Psoas muscle (tissue), 8 donors: ENCODE data around the gene FSTL4. TPM values are rescaled to one million over a fixed set of nuclear protein-coding genes. Genes with fewer than 3 reads are reported as not detected.

Experiments used
- ATAC-seq, 4 donors: fragments of 200-7000 bp; cut with Tn5 transposase; one replicate each; pipeline ENCODE4 v1.9.1; 2020; ENCODE audit warnings: moderate library complexity in 3 of 4, mild to moderate bottlenecking in 2 of 4
- DNase-seq, 2 donors: peaks; one replicate each; pipeline ENCODE4 v3.0.0-alpha.2; 2020
- H3K27ac ChIP-seq: fragments of 200-600 bp; one replicate; pipeline ENCODE4 v1.8.0; 2022
- H3K27me3 ChIP-seq, 3 donors: fragments of 200-600 bp in 1 of 3; one replicate each; pipeline versions ENCODE4 v1.6.1 to v1.8.0; 2013 to 2022; ENCODE audit warnings: low read length in 2 of 3, mild to moderate bottlenecking in 2 of 3, moderate library complexity in 1 of 3; ENCODE audit not compliant: insufficient read depth in 3 of 3
- H3K36me3 ChIP-seq, 2 donors: fragments of 200-600 bp in 1 of 2; one replicate each; pipeline versions ENCODE4 v1.6.1 to v1.8.0; 2013 to 2022; ENCODE audit warnings: low read depth in 1 of 2, mild to moderate bottlenecking in 1 of 2, moderate library complexity in 1 of 2; ENCODE audit not compliant: insufficient read depth in 1 of 2
- H3K4me1 ChIP-seq: fragments of 200-600 bp; one replicate; pipeline ENCODE4 v1.8.0; 2022
- H3K4me3 ChIP-seq: fragments of 200-600 bp; one replicate; pipeline ENCODE4 v1.8.0; 2022; ENCODE audit warnings: mild to moderate bottlenecking
- H3K9me3 ChIP-seq: fragments of 200-600 bp; one replicate; pipeline ENCODE4 v1.8.0; 2022
- WGBS, 3 donors: extraction: QIAGEN DNeasy Blood & Tissue Kit; methylation state at CpG; one replicate each; pipeline versions ENCODE4 v1.1.6 to v1.1.7; 2013; 5-methylcytosine and 5-hydroxymethylcytosine counted together
- intact Hi-C, 2 donors: fragments of 100-400 bp; cut with DNase I; formaldehyde crosslinking; loops; one replicate each; pipeline versions ENCODE4 v1.11.0 to v1.14.2; 2022
- polyA plus RNA-seq, 3 donors: library from polyadenylated mRNA; stranded (reverse); fragments of 200-250 nt; gene quantifications; one replicate each; pipeline ENCODE4 v1.2.3, GENCODE V29; 2013
- total RNA-seq, 4 donors: library from RNA; stranded (reverse); fragmentation: NEBNext Ultra II Directional in 2 of 4; extraction: Animal tissue kit (Norgen Biotek cat#: 25700) in 2 of 4; gene quantifications; one replicate each; pipeline versions ENCODE4 v1.2.1 to v1.2.4, GENCODE V29; 2021 to 2023
- TF ChIP-seq, protein P1 (sequence below): fragments of 200-600 bp; IDR thresholded peaks from one replicate; pipeline ENCODE4 v1.8.0; 2022; ENCODE audit warnings: antibody characterized with exemption
- donor health status: healthy with polysubstance abuse.
- donor health status: DM: no; HTN: no; CAD: no; lungs with moderate emphysema.
- donor health status: Bipolar disorder and iron deficiency.
- donor health status: healthy.
- donor health status: DM: yes; HTN: yes; CAD: no.
- donor health status: DM: no; HTN: no; CAD: no.
- donor health status: DM: no; HTN: no; CAD: no.
- donor health status: DM: yes; HTN: yes; CAD: no.

Gene FSTL4
- total and polyA plus RNA-seq, 7 donors = 0.07 to 0.81 (median 0.24) TPM

DNA sequence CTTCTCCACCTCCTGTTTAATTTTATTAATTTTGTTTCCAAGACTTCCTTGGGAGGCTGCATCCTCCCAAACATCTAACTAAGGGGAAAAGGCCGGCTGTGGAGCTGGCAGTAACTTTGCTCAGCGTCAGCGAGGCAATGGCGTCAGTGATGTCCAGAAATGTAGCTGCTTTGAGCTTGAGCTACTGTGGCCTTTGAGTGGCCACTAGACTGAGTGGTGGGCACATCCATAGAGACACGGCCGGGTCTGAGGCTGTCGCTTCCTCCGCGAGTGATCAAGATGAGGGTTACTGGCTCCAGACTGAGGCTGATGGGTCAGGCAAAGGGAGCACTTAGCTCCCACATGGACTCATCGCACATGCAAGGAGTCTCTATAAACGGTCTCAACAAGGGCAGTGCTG is 283.5 kb downstream of the FSTL4 start:
- intact Hi-C loops = no loop called here
- no peak for DNase-seq
- Histone ChIP-seq H3K4me3 (no peak overlapping the region), H3K36me3 (no peaks in the 10 kb centered on the region), H3K4me1 (no peaks in the 10 kb centered on the region), H3K27ac (no peak overlapping the region), H3K9me3 (no peaks in the 10 kb centered on the region), H3K27me3 (no peaks in the 10 kb centered on the region)
- WGBS, 3 donors = 91 to 95% (median 92%) methylated on average over 11 of the region's 11 CpGs
- no peak for ATAC-seq
- TF ChIP-seq, protein P1, sequence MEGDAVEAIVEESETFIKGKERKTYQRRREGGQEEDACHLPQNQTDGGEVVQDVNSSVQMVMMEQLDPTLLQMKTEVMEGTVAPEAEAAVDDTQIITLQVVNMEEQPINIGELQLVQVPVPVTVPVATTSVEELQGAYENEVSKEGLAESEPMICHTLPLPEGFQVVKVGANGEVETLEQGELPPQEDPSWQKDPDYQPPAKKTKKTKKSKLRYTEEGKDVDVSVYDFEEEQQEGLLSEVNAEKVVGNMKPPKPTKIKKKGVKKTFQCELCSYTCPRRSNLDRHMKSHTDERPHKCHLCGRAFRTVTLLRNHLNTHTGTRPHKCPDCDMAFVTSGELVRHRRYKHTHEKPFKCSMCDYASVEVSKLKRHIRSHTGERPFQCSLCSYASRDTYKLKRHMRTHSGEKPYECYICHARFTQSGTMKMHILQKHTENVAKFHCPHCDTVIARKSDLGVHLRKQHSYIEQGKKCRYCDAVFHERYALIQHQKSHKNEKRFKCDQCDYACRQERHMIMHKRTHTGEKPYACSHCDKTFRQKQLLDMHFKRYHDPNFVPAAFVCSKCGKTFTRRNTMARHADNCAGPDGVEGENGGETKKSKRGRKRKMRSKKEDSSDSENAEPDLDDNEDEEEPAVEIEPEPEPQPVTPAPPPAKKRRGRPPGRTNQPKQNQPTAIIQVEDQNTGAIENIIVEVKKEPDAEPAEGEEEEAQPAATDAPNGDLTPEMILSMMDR = no peak

- intact Hi-C loops = no loop called here
- no peak overlapping the region for H3K4me3 ChIP-seq
- H3K27me3 ChIP-seq = no peaks in the 10 kb centered on the region
- H3K36me3 ChIP-seq = no peaks in the 10 kb centered on the region
- H3K4me1 ChIP-seq = no peaks in the 10 kb centered on the region
- no peak for DNase-seq
- ATAC-seq = no peak
- no peak overlapping the region for H3K27ac ChIP-seq
- no peaks in the 10 kb centered on the region for H3K9me3 ChIP-seq
- 77 to 83% (median 82%) methylated on average over 5 of the region's 5 CpGs for WGBS, 3 donors
- TF ChIP-seq, protein P1 = no peak
These were observed 284.4 kb downstream of the FSTL4 start for GRCh38 chr5:133327946-133328401.

- DNase-seq (no peak), ATAC-seq (no peak)
- H3K4me3 ChIP-seq = no peak overlapping the region
- intact Hi-C loops = no loop called here
- TF ChIP-seq, protein P1 = no peak
- H3K9me3 ChIP-seq = no peaks in the 10 kb centered on the region
- WGBS, 3 donors = 80 to 86% (median 82%) methylated on average over 5 of the region's 5 CpGs
- no peaks in the 10 kb centered on the region for H3K36me3 ChIP-seq
- H3K4me1 ChIP-seq = no peaks in the 10 kb centered on the region
- no peaks in the 10 kb centered on the region for H3K27me3 ChIP-seq
- no peak overlapping the region for H3K27ac ChIP-seq
These were observed 286.0 kb downstream of the FSTL4 start for GRCh38 chr5:133326361-133326760.

GRCh38 chr5:133325864-133326263 is 286.5 kb downstream of the FSTL4 start:
- TF ChIP-seq, protein P1 = no peak
- no peak overlapping the region for H3K4me3 ChIP-seq
- DNase-seq = no peak
- intact Hi-C loops = no loop called here
- H3K9me3 ChIP-seq = no peaks in the 10 kb centered on the region
- no peak for ATAC-seq
- H3K27ac ChIP-seq = no peak overlapping the region
- no peaks in the 10 kb centered on the region for H3K36me3 ChIP-seq
- H3K27me3 ChIP-seq = no peaks in the 10 kb centered on the region
- H3K4me1 ChIP-seq = no peaks in the 10 kb centered on the region
- 84 to 89% (median 89%) methylated on average over 5 of the region's 5 CpGs for WGBS, 3 donors

DNA sequence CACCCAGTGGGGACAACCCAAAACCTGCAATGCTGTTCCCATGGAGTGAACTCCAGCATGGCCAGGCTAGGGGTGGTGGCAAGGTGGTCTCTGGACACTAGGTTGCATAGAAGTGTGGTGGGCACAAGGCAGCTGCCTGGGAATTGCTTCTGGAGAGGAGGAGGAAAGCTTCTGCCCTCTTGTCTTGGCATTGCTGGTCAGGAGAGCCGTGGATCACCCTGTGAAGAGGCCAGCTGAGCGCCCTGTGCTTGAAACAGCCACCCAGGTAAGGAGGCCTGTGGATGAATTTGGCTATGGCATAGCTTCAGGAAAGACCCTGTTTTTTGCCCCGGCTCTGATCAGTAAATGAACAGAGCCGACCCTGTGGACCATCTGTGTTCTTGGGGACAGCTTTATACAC is 287.4 kb downstream of the FSTL4 start:
- intact Hi-C loops = no loop called here
- DNase-seq (no peak), ATAC-seq (no peak)
- 84 to 94% (median 93%) methylated on average over 4 of the region's 4 CpGs for WGBS, 3 donors
- Histone ChIP-seq H3K27ac (no peak overlapping the region), H3K4me3 (no peak overlapping the region), H3K27me3 (no peaks in the 10 kb centered on the region), H3K4me1 (no peaks in the 10 kb centered on the region), H3K36me3 (no peaks in the 10 kb centered on the region), H3K9me3 (no peaks in the 10 kb centered on the region)
- TF ChIP-seq, protein P1 = no peak
